Measurements from ENCODE around the gene ZSWIM5.
"Not testable (repeated sequence)": the region's sequence is repeated elsewhere in the genome, so short reads cannot be mapped to it uniquely, and the experiment has no call there.

ZSWIM5 gene

GRCh38 chr1:44999232-44999631 lies 207.2 kb downstream of the ZSWIM5 start:
- no peak for DNase-seq

GRCh38 chr1:44995467-44996238 lies 210.8 kb downstream of the ZSWIM5 start:
- no peak for DNase-seq

- no peak for DNase-seq
These were observed 212.0 kb downstream of the ZSWIM5 start for GRCh38 chr1:44994309-44994898.

GRCh38 chr1:44988531-44989156 lies 217.8 kb downstream of the ZSWIM5 start:
- no peak for DNase-seq

DNA sequence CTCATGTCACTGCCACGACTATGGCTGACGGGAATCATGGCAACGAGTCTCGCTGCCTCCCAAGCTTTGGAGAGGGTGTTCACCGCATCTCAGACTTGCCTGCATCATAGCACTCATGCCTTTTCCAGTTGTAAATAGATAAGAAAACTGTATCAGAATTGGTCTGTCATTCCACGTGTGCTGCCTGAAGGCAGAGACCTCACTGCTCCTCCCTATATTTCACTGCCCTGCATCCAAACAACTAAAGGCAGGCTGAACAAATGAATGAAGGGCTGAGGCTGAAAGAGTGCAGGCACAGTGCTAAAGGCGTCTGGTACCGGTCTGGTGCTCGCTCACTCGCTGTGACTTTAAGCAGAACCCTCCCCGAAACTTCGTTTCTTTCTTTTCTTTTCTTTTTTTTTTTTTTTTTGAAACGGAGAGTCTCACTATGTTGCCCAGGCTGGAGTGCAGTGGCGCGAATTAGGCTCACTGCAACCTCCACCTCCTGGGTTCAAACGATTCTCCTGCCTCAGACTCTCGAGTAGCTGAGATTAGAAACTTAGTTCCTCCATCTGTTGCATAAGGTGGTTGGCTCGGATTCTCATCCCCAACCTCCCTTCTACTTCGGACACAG lies 220.6 kb downstream of the ZSWIM5 start:
- no peak for DNase-seq

- DNase-seq: not testable (repeated sequence)
These were observed 229.0 kb downstream of the ZSWIM5 start for GRCh38 chr1:44977372-44977771.

- DNase-seq: no peak
These were observed 230.2 kb downstream of the ZSWIM5 start for GRCh38 chr1:44976252-44976651.

- DNase-seq: no peak
These were observed 232.8 kb downstream of the ZSWIM5 start for GRCh38 chr1:44973645-44974044.

DNA sequence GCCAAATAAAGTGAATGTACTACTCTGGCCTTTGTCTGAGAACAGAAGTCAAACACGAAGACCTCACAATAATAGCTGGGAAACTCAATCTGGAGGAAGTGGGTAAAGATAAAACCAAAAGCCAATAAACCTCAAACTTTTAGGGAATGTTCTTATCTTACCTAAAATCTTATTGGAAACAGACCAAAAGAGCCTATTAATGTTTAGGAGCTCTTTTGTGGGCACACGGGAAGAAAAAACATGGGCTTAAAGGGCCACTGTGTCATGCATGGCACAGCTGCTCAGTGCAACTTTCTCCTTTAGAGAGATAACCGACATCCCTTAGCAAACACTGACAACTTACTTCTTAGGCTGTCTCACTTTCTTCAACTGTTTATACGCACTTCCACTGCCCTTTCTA lies 236.1 kb downstream of the ZSWIM5 start:
- DNase-seq: no peak

All from NCI-H510A (cell line).